HG03039 (cell line): ENCODE data around the gene VPS41.

Experiments used
- ATAC-seq: cut with Tn5 transposase; IDR thresholded peaks from one replicate; pipeline ENCODE4 v1.9.1; 2021; ENCODE audit warnings: mild to moderate bottlenecking, moderate library complexity; ENCODE audit not compliant: unreplicated experiment

The VPS41 gene

DNA sequence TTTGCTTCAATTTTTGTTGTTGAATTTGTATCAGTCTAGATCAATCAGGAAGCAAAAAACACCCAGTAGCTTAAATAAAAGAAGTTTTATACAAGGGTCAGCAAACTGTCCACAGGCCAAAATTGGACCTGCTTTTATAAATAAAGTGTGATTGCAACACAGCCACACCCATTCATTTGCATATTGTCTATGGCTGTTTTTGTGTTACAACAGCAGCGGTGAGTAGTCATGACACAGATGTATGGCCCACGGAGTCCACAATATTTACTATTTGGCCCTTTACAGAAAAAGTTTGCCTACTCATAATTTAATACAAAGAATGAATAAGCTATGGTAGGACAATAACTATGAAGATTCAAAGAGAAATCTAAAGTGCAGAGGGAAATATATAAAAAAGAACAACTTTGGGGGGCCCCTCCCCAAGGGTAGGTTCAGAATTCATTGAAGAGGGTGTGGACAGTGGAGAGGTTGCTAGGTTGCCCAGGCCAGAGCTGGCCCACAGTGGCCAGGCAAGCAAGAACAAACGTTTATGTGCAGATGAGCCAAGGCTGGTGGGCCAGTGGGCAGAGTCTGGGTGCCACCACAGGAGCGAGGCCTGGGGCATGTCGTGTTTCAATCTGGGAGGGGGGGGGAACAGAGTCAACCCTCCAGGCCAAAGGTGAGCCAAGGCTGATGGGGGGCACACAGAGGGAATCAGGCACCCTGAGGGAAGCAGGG is 230.9 kb downstream of the VPS41 start:
- ATAC-seq, result no peak

GRCh38 chr7:38675494-38676106 is 233.4 kb downstream of the VPS41 start:
- ATAC-seq, result no peak

- no peak for ATAC-seq
Observed at GRCh38 chr7:38674513-38674912, 234.5 kb downstream of the VPS41 start.

DNA sequence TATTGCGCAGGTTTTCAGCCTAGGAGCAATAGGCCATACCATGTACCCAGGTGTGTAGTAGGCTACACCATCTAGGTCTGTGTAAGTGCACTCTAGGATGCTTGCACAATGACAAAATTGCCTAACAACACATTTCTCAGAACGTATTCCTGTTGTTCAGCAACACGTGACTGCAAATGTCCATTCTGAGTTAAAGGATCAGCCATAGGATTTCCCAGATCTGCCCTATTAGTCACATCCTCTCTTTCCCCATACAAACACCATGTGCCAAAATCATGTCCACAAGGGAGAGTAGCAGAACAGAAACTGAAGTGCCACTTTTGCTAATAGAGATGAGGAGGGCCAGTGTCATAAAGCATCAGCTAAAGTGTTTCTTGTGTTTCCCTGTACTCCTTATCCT is 235.2 kb downstream of the VPS41 start:
- no peak for ATAC-seq
